Neural crest cell (in vitro differentiated cells): ENCODE results near the gene SLC38A3. TPM values are rescaled to one million over a fixed set of nuclear protein-coding genes. Genes with fewer than 3 reads are reported as not detected.

Experiments
- DNase-seq: peaks from one replicate; pipeline ENCODE4 v3.0.0; 2021; ENCODE audit warnings: low read depth, mixed read lengths, low spot score
- H3K27ac Mint-ChIP-seq: one replicate; pipeline ENCODE4 v1.8.0; 2021; ENCODE audit warnings: mild to moderate bottlenecking, mixed read lengths; ENCODE audit not compliant: unreplicated experiment
- H3K27me3 Mint-ChIP-seq: 2 replicates; pipeline ENCODE4 v1.8.0; 2021; ENCODE audit warnings: low read depth, mild to moderate bottlenecking, mixed read lengths
- H3K36me3 Mint-ChIP-seq: 2 replicates; pipeline ENCODE4 v1.8.0; 2021; ENCODE audit warnings: low read depth, mild to moderate bottlenecking, mixed read lengths
- H3K4me1 Mint-ChIP-seq: 2 replicates; pipeline ENCODE4 v1.8.0; 2021; ENCODE audit warnings: mixed read lengths
- H3K4me3 Mint-ChIP-seq: one replicate; pipeline ENCODE4 v1.8.0; 2021; ENCODE audit warnings: mild to moderate bottlenecking, mixed read lengths
- H3K9me3 Mint-ChIP-seq: 2 replicates; pipeline ENCODE4 v1.8.0; 2021; ENCODE audit warnings: mixed read lengths
- CTCF ChIP-seq: fragments of 200-600 bp; sonication (generic); conservative IDR thresholded peaks from 2 replicates; pipeline ENCODE4 v1.5.0; 2021; ENCODE audit warnings: antibody characterized with exemption, mild to moderate bottlenecking
- total RNA-seq: library from RNA; stranded (reverse); gene quantifications from 2 replicates; pipeline ENCODE4 v1.2.1, GENCODE V29; 2021

The SLC38A3 gene
- total RNA-seq, 1 donor from 2014 or later, result 2.7 TPM

- Mint-ChIP-seq H3K4me3 (no peak overlapping the region), H3K4me1 (peaks cover 27% of the 10 kb centered on the region), H3K27me3 (no peaks in the 10 kb centered on the region), H3K27ac (no peak overlapping the region), H3K36me3 (no peaks in the 10 kb centered on the region), H3K9me3 (no peaks in the 10 kb centered on the region)
- no peak for DNase-seq
- TF ChIP-seq CTCF, result no peak
Measured at GRCh38 chr3:50164481-50164880, 40.6 kb upstream of the SLC38A3 start.

GRCh38 chr3:50164984-50165909 lies 39.8 kb upstream of the SLC38A3 start:
- no peak for TF ChIP-seq CTCF
- DNase-seq, result no peak
- H3K4me3 Mint-ChIP-seq, result no peak overlapping the region
- peaks cover 27% of the 10 kb centered on the region for H3K4me1 Mint-ChIP-seq
- no peaks in the 10 kb centered on the region for H3K36me3 Mint-ChIP-seq
- H3K9me3 Mint-ChIP-seq, result no peaks in the 10 kb centered on the region
- no peak overlapping the region for H3K27ac Mint-ChIP-seq
- H3K27me3 Mint-ChIP-seq, result no peaks in the 10 kb centered on the region

DNA sequence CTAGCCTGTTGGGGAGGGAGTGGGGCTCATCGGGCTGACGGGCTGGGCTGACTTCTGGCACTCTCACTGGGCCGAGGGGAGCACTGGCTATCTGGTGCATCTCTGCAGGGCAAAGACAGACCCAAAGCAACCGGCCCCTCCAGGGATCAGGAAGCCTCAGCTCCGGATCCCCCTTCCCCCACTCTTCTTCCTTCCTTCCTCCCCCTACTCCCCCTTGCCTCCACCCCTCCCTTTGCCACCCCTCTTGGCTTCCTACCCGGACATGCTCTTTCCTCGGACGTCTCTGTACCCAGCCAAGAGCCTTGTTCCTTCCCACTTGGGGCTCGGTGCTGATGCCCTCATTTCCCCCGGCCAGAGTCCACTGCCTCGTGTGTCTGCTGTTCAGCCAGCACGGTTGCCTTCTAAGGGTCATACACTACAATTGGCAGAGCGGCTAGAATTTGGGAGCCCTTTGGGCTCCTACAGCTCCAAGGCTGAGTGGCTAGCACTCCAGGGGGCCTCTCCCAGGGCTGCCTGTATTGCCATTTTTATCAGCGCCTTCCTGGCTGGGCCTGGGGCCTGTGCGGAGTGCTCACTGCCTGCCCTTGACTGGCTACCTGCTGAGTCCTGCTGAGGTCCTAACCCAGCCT lies 39.0 kb upstream of the SLC38A3 start:
- Mint-ChIP-seq H3K4me1 (peaks cover 27% of the 10 kb centered on the region), H3K4me3 (no peak overlapping the region), H3K9me3 (no peaks in the 10 kb centered on the region), H3K27ac (no peak overlapping the region), H3K27me3 (no peaks in the 10 kb centered on the region), H3K36me3 (no peaks in the 10 kb centered on the region)
- DNase-seq, result no peak
- no peak for TF ChIP-seq CTCF

DNA sequence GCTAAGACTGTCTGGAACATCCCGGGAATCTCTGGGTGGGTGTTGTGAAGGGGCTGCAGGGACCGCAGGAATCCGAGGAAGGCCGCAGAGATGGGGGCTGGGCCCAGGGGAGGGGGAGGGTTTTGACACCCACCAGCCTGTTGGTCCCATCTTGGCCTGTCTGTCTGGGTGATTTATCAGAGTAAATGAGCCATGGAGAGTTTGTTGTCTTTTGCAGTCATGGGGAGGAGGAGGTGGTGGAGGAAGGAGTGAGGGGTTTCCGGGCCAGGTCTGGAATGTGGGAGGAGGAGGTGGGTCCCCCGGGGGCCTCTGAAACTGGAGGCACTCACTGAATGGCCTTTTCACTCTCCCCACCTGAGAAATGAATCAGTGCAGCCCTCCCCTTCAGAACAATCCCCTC lies 38.5 kb upstream of the SLC38A3 start:
- no peak overlapping the region for H3K27ac Mint-ChIP-seq
- no peak overlapping the region for H3K4me3 Mint-ChIP-seq
- no peak for TF ChIP-seq CTCF
- H3K27me3 Mint-ChIP-seq, result no peaks in the 10 kb centered on the region
- no peaks in the 10 kb centered on the region for H3K36me3 Mint-ChIP-seq
- H3K9me3 Mint-ChIP-seq, result no peaks in the 10 kb centered on the region
- no peak for DNase-seq
- H3K4me1 Mint-ChIP-seq, result peaks cover 27% of the 10 kb centered on the region

DNA sequence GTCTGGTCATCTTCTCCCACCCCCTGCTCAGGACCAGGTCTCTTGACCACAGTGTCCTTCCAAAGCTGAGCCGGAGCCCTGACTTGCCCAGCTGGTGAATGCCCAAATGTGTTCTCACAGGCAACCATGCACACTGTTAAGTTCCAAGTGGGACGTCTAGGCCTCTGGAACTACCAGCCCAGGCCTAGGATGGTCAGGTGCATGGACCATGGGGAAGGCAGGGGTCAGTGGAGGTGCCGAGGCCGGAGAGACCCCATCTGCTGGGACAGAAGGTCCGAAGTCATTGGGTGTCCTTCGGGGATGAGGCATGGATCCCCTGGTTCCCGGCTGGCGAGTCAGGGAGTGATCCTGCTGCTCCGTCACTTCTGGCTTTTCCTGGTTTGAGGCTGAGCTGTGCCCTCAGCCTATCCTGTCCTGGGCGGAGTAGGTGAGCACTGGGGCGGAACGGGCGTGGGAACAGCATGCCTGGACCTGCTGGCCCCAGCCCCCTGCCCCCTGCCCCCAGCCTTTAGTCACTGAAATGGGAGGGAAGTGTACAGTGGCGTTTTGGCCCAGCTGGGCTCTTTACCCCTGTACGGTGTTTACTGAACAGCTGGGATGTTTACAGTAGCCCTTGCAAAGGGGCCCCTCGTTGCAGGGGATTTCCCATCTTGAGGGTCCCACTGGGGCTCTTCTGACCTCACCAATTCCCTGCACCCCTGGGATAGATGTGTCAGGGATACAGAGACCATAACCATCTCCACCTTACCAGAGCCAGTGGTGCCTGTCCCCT lies 37.8 kb upstream of the SLC38A3 start:
- Mint-ChIP-seq H3K27ac (peak overlapping the region; percentile 75), H3K4me1 (peaks cover 27% of the 10 kb centered on the region), H3K36me3 (no peaks in the 10 kb centered on the region), H3K27me3 (no peaks in the 10 kb centered on the region), H3K9me3 (no peaks in the 10 kb centered on the region), H3K4me3 (no peak overlapping the region)
- no peak for TF ChIP-seq CTCF
- DNase-seq, result no peak
